Gastroesophageal sphincter (tissue), 4 donors: ENCODE data around the gene CDC34. TPM values are rescaled to one million over a fixed set of nuclear protein-coding genes. Genes with fewer than 3 reads are reported as not detected.

Source experiments
- ATAC-seq: fragments of 150-250 bp; one replicate; pipeline ENCODE4 v1.9.1; 2016; ENCODE audit warnings: mild to moderate bottlenecking, moderate library complexity
- H3K27ac ChIP-seq, 4 donors: fragments of 200-600 bp; sonication (generic) in 3 of 4; 1 replicate in 3 of 4; 2 replicates in 1 of 4; pipeline ENCODE4 v1.5.1; 2016 to 2019
- H3K27me3 ChIP-seq: fragments of 200-600 bp; sonication (generic); one replicate; pipeline ENCODE4 v1.5.1; 2019
- H3K36me3 ChIP-seq, 2 donors: fragments of 200-600 bp; sonication (generic); one replicate each; pipeline ENCODE4 v1.5.1; 2019; ENCODE audit warnings: control low read depth in 1 of 2
- H3K4me1 ChIP-seq, 3 donors: fragments of 200-600 bp; sonication (generic); 1 replicate in 2 of 3; 2 replicates in 1 of 3; pipeline ENCODE4 v1.5.1; 2016 to 2019; ENCODE audit warnings: control low read depth in 2 of 3
- H3K4me3 ChIP-seq, 2 donors: fragments of 200-600 bp; sonication (generic); one replicate each; pipeline ENCODE4 v1.5.1; 2019; ENCODE audit warnings: mild to moderate bottlenecking in 1 of 2, moderate library complexity in 1 of 2
- H3K9me3 ChIP-seq, 3 donors: fragments of 200-600 bp; sonication (generic); one replicate each; pipeline ENCODE4 v1.5.1; 2017 to 2019; ENCODE audit warnings: control low read depth in 2 of 3
- CTCF ChIP-seq, 4 experiments: fragments of 200-600 bp in 2 of 4; fragments of 450-650 bp in 2 of 4; sonication (generic) in 1 of 4; IDR thresholded peaks; one replicate each; pipeline ENCODE4 v1.5.1; 2017 to 2019; ENCODE audit warnings: antibody characterized with exemption in 4 of 4, mild to moderate bottlenecking in 2 of 4, moderate library complexity in 2 of 4
- EP300 ChIP-seq: sonication (generic); formaldehyde crosslinking; IDR thresholded peaks from one replicate; pipeline ENCODE4 v1.6.1; 2017; ENCODE audit warnings: antibody characterized with exemption, mild to moderate bottlenecking
- POLR2A ChIP-seq, 2 donors: fragments of 450-650 bp; IDR thresholded peaks; one replicate each; pipeline ENCODE4 v1.6.1; 2017; ENCODE audit warnings: antibody characterized with exemption in 2 of 2, mild to moderate bottlenecking in 2 of 2, moderate library complexity in 1 of 2
- POLR2AphosphoS5 ChIP-seq: sonication (generic); formaldehyde crosslinking; IDR thresholded peaks from one replicate; pipeline ENCODE4 v1.6.1; 2017; ENCODE audit warnings: antibody characterized with exemption
- WGBS, 2 donors: methylation state at CpG; one replicate each; pipeline ENCODE4 v1.1.5; 2018; ENCODE audit warnings: low coverage in 1 of 2; 5-methylcytosine and 5-hydroxymethylcytosine counted together
- total RNA-seq, 4 donors: library from RNA; depleted of rRNA; stranded (reverse); fragments of >200 nt; gene quantifications; one replicate each; pipeline ENCODE4 v1.1.0, GENCODE V29; 2016

CDC34 gene
- total RNA-seq, 4 donors from 2014 or later: 43.2 to 86.9 (median 70.2) TPM

- Histone ChIP-seq H3K27ac (no peak overlapping the region), H3K36me3 (no peaks in the 10 kb centered on the region), H3K27me3 (peaks cover 95% of the 10 kb centered on the region), H3K4me3 (peak overlapping the region in 1 of 2 donors; percentile 23), H3K4me1 (peaks cover 0 to 33% (median 7%) of the 10 kb centered on the region in 3 donors), H3K9me3 (peaks cover 0 to 4% (median 0%) of the 10 kb centered on the region in 3 donors)
- no peak for ATAC-seq
- TF ChIP-seq CTCF (IDR thresholded peaks at IDR 0.05) (no peak), EP300 (no peak), POLR2AphosphoS5 (no peak), POLR2A (IDR thresholded peaks at IDR 0.05) (no peak)
- WGBS, 2 donors: no CpG with 5 or more reads among the region's 50 CpGs
Observed at GRCh38 chr19:590396-590745, 58.8 kb downstream of the CDC34 start.

GRCh38 chr19:590750-591098 lies 59.2 kb downstream of the CDC34 start:
- ATAC-seq: no peak
- H3K4me1 ChIP-seq: peaks cover 0 to 33% (median 7%) of the 10 kb centered on the region in 3 donors
- no peak for TF ChIP-seq POLR2AphosphoS5
- TF ChIP-seq CTCF (IDR thresholded peaks at IDR 0.05): no peak
- no peak for TF ChIP-seq EP300
- no peak for TF ChIP-seq POLR2A (IDR thresholded peaks at IDR 0.05)
- peaks cover 95% of the 10 kb centered on the region for H3K27me3 ChIP-seq
- H3K4me3 ChIP-seq: peak overlapping the region in 1 of 2 donors; percentile 23
- peaks cover 0 to 4% (median 0%) of the 10 kb centered on the region in 3 donors for H3K9me3 ChIP-seq
- no CpG with 5 or more reads among the region's 41 CpGs for WGBS, 2 donors
- no peaks in the 10 kb centered on the region for H3K36me3 ChIP-seq
- no peak overlapping the region for H3K27ac ChIP-seq

- no peak overlapping the region for H3K27ac ChIP-seq
- H3K27me3 ChIP-seq: peaks cover 93% of the 10 kb centered on the region
- peaks cover 0 to 33% (median 7%) of the 10 kb centered on the region in 3 donors for H3K4me1 ChIP-seq
- TF ChIP-seq POLR2AphosphoS5 (no peak), CTCF (IDR thresholded peaks at IDR 0.05) (no peak), EP300 (no peak), POLR2A (IDR thresholded peaks at IDR 0.05) (no peak)
- no peaks in the 10 kb centered on the region for H3K36me3 ChIP-seq
- 0% methylated on average over 1 of the region's 75 CpGs; no CpG with 5 or more reads in 1 of the 2 donors for WGBS, 2 donors
- peaks cover 0 to 4% (median 0%) of the 10 kb centered on the region in 3 donors for H3K9me3 ChIP-seq
- no peak overlapping the region for H3K4me3 ChIP-seq
- no peak for ATAC-seq
Observed at GRCh38 chr19:591099-591958, 59.8 kb downstream of the CDC34 start.

Other genes with a start within 250 kb of the CDC34 start
- gene PLPP2, start 240.4 kb upstream of the CDC34 start, total RNA-seq: 10 to 100 TPM in 1 of 4 donors, 1 to 10 TPM in 3; 2.3 to 26.4 (median 3.7) TPM
- 10 to 100 TPM in 3 of 4 donors, 1 to 10 TPM in 1; 8.3 to 24.0 (median 20.1) TPM for gene MIER2, start 187.0 kb upstream of the CDC34 start, total RNA-seq
- 1 to 10 TPM in 1 of 4 donors, under 1 TPM in 2, not detected in 1; 0.19 to 2.7 (median 0.67) TPM for gene C2CD4C, start 122.6 kb upstream of the CDC34 start, total RNA-seq
- gene SHC2, start 70.7 kb upstream of the CDC34 start, total RNA-seq: 10 to 100 TPM; 14.7 to 24.6 (median 20.4) TPM
- gene MADCAM1, start 35.3 kb upstream of the CDC34 start, total RNA-seq: under 1 TPM in 3 of 4 donors, not detected in 1; 0.20 to 0.46 (median 0.40) TPM
- 10 to 100 TPM; 50.3 to 83.9 (median 69.7) TPM for gene TPGS1, start 24.3 kb upstream of the CDC34 start, total RNA-seq
- 1 to 10 TPM in 1 of 4 donors, under 1 TPM in 1, not detected in 2; 0.62 to 1.8 TPM for gene GZMM, start 12.3 kb downstream of the CDC34 start, total RNA-seq
- gene BSG, start 40.8 kb downstream of the CDC34 start, total RNA-seq: 100 to 1,000 TPM; 347 to 450 (median 384) TPM
- under 1 TPM; 0.12 to 0.27 (median 0.21) TPM for gene HCN2, start 58.1 kb downstream of the CDC34 start, total RNA-seq
- 10 to 100 TPM; 22.1 to 39.5 (median 28.1) TPM for gene POLRMT, start 101.8 kb downstream of the CDC34 start, total RNA-seq
- gene FGF22, start 108.1 kb downstream of the CDC34 start, total RNA-seq: 1 to 10 TPM in 3 of 4 donors, under 1 TPM in 1; 0.67 to 4.7 (median 1.2) TPM
- gene RNF126, start 131.5 kb downstream of the CDC34 start, total RNA-seq: 10 to 100 TPM; 47.7 to 57.9 (median 52.0) TPM
- gene FSTL3, start 144.6 kb downstream of the CDC34 start, total RNA-seq: 100 to 1,000 TPM; 105 to 200 (median 133) TPM
- gene PRSS57, start 163.7 kb downstream of the CDC34 start, total RNA-seq: not detected
- gene PALM, start 177.2 kb downstream of the CDC34 start, total RNA-seq: 100 to 1,000 TPM in 1 of 4 donors, 10 to 100 TPM in 3; 21.5 to 111 (median 53.0) TPM
- under 1 TPM in 1 of 4 donors, not detected in 3; 0.52 TPM for gene MISP, start 219.4 kb downstream of the CDC34 start, total RNA-seq